HG03342 (cell line): Measurements from ENCODE around the gene HEPN1.

Source experiments
- ATAC-seq: cut with Tn5 transposase; IDR thresholded peaks from one replicate; pipeline ENCODE4 v1.9.1; 2021; ENCODE audit warnings: mild to moderate bottlenecking, moderate library complexity; ENCODE audit not compliant: unreplicated experiment

Gene HEPN1

GRCh38 chr11:124898711-124899110 lies 20.3 kb upstream of the HEPN1 start:
- ATAC-seq: no peak

DNA sequence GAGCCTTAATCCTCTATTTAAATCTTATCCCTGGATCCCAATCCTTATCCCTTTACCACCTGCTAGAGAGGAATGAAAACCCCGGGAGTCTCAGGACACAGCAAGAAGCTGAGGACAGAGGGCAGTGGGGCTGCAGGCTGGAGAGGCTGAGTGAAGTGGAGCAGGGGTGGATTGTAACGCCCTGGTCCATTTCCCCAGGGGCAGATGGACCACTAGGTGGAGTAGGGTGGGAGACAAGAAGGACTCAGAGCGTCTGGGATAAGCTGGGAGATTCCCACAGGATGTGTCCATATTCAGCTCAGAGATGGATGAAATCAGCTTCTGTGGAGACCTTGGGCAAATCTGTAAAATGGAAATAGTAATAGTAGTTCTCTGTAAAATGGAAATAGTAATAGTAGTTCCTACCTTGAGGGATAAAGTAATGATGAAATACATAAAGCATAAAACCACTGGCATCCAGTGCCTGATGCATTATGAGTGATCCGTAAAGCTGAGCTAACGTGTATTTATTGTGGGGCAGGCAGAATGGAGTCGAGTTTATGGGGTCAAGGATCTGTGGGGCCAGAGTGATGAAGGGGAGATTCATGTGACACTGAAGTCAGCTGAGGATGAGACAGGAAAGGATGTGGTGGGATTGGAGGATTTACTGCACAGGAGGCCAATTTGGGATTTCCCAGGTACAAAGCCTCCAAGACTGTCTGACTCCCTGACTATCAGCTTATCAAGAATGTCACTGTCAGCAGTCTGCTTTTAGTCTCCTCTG lies 19.5 kb upstream of the HEPN1 start:
- ATAC-seq: no peak

GRCh38 chr11:124900464-124900863 lies 18.6 kb upstream of the HEPN1 start:
- no peak for ATAC-seq

- ATAC-seq: no peak
Observed at GRCh38 chr11:124902616-124903015, 16.4 kb upstream of the HEPN1 start.

GRCh38 chr11:124915541-124916369 lies 3.3 kb upstream of the HEPN1 start:
- ATAC-seq: no peak

DNA sequence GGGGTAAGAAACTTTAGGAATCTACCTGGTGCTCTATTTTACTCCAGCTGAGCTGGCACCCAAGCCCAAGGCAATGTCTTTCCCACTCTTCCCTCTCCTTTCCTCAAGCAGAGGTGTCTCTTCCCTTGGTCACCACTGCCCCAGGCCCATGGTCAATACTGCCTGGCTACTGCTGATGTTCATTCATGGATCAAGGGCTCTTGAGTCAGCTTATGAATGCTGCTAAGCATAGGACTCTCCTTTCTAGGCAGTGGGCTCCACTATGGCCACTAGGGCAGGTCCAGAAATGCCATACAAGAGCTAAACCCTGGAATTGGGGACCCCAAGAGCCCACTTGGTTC lies 2.7 kb upstream of the HEPN1 start:
- no peak for ATAC-seq

DNA sequence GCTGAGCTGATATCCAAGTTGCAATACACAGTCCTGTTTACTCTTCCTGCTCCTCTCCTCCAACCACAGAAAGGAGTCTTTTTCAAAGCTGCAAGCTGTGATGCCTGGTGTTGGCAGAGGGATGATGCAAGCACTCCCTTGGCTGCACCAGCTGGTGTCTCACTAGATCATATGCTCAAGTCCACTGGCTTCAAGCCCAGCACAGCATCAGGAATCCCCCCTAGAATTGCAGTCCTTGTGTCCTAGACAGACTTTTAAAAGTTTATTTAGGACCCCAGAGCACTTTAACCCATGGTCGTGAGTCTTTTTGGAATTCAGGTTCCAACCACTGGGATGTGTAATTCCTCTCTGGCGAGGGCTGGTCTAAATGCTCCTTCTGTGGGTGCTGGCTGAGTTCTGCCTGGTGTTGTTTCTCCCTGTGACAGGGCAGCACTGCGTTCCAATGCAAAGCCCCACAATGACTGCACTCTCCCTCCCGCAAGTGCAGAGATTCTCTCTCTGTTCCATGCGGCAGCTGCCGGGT lies 1.9 kb upstream of the HEPN1 start:
- no peak for ATAC-seq

- ATAC-seq: no peak
Observed at GRCh38 chr11:124919898-124920297, 848 bp downstream of the HEPN1 start.

GRCh38 chr11:124920356-124920755 lies 1.3 kb downstream of the HEPN1 start:
- ATAC-seq: no peak

- ATAC-seq: peak; percentile 67
Observed at GRCh38 chr11:124920870-124921609, 2.0 kb downstream of the HEPN1 start.

- ATAC-seq: no peak
Observed at GRCh38 chr11:124922831-124923230, 3.8 kb downstream of the HEPN1 start.

DNA sequence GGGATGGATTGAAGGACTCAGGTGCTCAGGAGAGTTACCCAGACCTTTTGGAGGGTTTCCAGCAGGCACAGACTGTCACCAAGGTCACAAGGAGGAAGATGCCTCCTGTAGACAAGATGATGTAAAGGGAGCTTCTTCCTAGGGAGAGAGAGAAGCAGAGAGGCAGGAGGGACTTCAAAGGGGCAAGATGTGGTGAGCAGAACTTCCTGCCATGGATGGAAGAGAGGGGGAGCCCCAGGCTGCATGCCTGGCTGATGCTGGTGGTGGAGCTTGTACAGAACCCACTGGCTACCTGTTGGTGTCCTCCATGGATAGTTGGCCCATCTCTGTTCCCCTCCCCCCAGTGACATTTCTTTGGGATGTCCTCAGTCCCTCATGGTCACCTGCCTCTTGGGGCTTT lies 4.2 kb downstream of the HEPN1 start:
- ATAC-seq: no peak

DNA sequence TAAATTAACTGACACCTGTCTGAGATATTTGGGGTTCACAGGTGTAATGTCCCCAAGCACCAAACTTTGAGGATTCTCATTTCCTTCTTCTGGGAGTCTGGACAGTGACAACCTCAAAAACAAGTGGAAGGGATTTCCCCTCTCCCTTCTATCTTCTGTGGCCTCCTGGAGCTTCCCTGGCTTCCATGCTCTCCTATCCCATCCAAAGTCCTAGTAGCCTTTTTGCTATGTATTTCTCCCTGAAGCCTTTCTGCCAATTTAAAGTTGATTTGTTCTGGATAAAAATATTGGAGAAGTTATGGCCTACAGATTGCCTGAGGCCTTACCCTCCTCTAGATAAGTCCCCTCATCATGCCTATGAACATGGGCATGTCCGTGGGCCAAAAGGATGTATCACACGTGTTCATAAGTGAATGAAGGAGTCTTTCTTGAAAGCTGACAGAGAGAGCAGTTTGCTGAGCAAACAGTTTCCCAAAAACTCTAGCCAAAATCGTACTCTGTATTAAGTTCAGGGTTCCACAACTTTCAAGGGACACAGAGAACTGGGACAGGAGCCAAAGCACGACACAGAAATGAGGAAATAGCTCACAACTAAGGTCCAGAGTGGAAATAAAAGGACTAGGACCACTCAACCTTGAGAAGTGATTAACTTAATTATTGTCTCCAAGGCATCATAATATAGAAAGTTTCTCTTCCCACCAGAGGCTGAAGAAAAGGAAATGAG lies 10.1 kb downstream of the HEPN1 start:
- no peak for ATAC-seq

DNA sequence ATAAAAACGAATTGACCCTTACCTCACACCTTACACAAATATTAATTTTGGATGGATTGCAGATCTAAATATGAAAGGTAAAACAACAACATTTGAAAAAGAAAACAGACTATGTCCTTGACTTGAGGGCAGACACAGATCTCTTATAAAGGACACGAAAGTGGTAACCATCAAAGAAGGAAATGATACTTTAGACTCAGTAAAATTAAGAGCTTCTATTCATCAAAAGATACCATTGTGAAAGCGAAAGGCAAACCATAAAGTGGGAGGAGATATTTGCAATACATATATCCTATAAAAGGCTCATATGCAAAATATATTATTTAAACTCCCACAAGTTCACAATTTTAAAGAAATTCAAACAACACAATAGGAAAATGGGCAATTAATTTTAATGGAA lies 11.7 kb downstream of the HEPN1 start:
- peak; percentile 92 for ATAC-seq

GRCh38 chr11:124934862-124935547 lies 16.0 kb downstream of the HEPN1 start:
- no peak for ATAC-seq

DNA sequence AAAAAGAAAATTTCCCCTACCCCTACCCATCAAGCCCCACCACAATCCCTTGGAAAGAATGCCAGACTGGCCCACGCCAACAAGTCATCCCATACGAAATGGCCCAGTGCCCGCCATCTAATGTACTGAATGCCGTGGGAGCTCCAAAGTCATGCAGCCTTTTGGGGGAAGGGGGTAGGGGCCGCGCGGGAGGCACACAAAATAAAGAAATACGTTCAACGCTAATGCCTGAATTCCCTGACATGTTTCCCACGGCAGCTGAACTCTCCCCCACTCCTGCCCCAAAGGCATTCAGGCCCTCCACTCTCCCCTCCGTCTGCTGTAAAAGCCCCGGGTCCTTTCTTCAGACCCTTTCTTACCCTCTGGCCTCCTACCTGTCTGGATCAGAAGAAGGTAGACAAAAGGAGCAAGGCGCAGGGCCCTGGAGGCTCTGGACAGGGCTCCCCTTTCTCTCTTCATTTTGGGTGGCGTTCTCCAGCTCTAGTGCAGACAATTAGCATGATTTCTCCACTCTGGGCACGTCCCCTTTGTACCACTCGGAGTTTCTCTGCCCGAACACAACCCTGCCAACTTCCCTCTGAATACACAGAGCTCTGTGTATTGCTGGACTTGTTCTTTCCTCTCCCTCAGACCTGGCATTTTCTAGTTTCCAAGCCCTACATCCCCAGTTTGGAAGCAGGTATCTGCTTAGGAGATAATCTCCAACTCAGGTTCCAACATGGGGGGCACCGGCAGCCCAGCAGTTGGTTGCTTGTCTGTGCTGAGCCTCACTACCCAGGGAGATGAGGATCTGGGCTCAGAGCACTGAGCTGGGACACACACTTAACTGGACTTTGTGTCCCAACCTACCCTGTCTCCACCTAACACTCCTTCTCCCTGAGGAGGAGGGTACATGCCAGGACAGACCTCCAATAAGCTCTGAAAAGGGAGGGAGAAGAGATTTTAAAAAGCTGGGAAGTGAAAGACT lies 16.8 kb downstream of the HEPN1 start, which contains the start of gene HEPACAM:
Gene HEPACAM, minus strand, starts transcription at position 500 of the 967 bp plus-strand sequence. Its CDS starts 41 bp downstream, at position 459.
- ATAC-seq: no peak

GRCh38 chr11:124937336-124937935 lies 18.4 kb downstream of the HEPN1 start:
- ATAC-seq: no peak

- ATAC-seq: no peak
Observed at GRCh38 chr11:124938206-124938765, 19.2 kb downstream of the HEPN1 start.
